NCI-H1048 (cell line): ENCODE data around the gene OSGIN1.

Experiments
- DNase-seq: peaks from one replicate; lab custom pipeline; 2025; lab: John Stamatoyannopoulos, UW

OSGIN1 gene

DNA sequence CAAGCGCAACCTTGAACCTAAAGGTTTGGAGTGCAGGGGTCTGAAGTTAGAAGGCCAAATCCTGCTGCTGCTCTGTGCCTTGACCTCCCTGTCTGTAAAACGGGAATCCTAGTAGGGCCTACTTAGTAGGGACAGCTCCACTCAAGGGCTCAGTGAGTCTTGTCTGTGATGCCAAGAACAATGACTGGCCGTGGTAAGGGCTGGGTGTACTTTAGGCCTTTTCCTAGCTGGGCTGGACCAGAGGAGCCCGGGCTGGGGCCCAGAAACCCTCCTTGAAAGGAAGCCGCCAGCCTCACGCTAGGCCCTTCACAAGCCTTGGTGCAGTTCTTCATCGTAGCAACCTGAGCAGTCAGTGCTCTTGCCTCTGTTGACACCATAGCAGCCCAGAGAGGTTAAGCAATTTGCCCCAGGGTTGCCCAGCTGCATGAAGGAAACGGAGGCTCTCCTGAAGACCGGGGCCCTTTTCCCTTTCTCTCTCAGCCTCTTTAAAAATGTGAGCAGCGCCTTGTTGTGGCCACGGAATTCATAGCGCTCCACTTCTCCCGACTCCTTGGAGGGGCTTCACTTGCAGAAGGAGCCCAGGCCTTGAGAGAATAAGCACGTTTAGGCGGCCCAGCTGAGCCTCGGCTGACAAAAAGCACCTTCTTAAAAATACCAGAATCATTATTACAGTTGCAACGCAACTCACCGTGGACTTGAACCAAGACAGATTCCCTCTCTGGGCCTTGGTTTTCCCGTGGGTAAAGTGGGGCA lies 19.4 kb downstream of the OSGIN1 start:
- DNase-seq: no peak

DNA sequence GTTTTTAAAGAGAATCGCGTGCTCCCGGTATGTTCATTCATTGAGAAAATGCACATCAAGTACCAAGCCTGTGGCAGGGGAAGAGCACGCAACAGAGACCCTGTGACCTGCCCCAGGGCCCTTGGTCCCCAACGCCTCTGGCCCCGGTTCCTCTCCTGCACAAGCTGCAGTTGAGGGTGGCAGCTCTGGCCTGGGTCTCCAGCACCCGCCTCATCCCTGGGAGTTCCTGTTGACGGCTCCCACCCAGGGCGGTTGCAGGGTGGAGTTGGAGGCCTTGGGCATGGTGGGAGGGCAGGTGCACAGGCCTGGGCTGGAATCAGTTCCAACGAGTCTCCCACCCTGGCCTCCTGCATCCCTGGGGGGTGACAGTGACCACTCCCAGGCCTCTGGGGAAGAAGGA lies 20.0 kb downstream of the OSGIN1 start:
- DNase-seq: no peak

DNA sequence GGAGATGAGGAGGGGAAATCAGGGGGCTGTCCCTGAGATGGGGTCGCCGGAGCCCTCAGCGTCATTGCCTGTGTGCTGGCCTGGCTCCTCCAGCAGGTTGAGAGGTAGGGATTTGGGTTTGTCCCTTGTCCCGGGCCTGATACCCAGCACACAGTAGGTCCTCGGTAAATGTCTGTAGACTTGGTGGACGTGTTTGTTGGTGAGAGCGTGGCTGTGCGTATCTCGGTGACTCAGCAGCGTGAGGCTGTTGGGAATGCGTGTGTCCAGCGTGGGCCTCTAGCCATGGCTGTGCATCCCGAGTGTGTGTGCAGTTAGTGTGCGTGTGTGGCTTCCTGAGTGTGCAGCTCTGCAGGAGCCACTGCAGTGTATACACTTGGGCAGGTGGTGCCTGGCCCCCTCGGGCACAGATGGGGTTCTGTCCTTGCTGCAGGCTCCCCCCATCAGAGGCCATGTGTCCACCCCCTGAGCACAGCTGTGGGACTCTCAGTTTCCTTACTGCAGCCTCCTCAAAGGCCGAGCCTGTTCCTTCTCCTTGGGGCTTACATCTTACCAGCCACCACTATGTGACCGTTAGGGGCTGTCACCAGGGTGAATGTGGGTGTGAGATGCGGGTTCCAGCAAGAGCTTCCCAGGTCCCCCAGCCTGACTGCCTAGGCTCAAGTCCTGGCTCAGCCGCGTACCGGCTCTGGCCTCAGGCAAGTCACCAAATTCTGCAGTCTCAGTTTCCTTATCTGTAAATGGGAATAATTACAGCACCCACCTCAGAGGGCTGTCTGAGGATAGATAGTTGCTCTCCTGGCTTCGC lies 20.7 kb downstream of the OSGIN1 start:
- no peak for DNase-seq

DNA sequence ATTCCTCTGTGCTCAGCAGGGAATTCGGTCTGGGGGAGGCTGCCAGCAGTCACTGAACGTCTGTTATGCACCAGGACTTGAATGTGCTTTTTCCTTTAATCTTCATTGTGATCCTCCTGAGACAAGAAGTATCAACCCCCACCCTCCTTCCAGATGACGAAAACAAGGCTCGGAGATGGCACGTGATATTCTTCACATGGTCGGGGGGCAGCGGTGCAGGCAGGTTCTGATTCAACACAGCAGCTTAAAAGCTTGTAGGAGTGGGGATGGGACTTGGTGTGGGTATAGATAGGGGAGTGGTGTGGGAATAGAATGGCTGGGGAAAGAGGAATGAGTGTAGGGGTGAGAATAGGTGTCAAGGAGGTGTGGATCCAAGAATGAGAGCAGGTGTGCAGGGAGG lies 21.4 kb downstream of the OSGIN1 start:
- DNase-seq: no peak

GRCh38 chr16:83975590-83976260 lies 22.7 kb downstream of the OSGIN1 start:
- DNase-seq: no peak

- no peak for DNase-seq
Measured at GRCh38 chr16:83977056-83977815, 24.2 kb downstream of the OSGIN1 start.

DNA sequence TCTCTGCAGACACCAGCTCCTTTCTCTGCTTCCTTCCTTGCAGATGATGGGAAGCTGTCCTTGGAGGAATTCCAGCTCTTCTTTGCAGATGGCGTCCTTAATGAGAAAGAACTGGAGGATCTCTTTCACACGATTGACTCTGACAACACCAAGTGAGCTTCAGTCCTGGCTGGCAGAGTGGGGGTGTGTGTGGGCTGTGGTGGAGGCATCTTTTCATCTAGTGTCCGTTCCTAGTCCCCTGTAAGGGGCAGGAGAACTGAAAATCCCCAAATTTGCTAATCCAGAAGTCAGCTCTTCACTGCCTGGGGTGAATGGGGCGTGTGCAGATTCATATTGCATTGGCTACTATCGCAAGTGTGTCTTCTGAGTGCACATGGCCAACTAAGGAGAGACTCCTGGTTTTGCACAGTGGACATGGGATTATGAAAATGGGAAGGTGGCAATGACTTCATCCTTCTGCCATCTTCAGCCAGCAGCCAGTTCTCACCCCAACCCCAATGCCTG lies 25.4 kb downstream of the OSGIN1 start:
- DNase-seq: no peak

DNA sequence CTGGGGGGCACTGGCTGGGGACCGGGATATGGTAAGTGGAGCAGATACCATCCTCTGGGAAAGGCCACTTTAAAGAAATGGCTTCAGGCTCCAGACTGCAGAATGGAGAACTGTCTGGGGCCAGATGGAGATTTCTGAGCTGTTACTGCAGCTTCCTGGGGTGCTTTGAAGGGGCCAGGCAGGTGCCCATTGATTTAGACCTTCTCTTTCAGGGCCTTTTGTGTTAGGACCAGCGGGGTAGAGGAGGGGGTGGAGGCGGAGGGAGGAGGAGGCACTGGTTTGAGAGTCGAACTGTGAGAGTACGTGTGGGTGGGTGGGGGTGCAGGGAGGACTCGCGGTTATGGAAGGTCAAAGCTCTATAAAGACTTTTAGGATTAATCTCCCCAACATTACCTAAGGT lies 26.4 kb downstream of the OSGIN1 start:
- DNase-seq: no peak

DNA sequence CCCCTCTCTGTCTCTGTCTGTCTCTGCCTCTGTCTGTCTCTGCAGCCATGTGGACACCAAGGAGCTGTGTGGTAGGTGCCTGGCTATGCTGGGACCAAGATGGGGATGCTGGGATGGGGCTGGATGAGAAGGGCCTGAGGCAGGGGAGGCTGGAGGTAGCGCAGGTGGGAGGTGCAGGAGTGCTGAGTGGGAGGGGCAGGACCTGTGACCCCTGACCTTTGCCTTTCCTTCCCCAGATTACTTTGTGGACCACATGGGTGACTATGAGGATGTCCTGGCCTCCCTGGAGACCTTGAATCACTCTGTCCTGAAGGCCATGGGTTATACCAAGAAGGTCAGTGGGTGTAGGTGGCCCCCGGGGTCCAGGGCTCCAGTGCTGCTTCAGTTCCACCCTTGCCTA lies 27.8 kb downstream of the OSGIN1 start:
- DNase-seq: no peak

DNA sequence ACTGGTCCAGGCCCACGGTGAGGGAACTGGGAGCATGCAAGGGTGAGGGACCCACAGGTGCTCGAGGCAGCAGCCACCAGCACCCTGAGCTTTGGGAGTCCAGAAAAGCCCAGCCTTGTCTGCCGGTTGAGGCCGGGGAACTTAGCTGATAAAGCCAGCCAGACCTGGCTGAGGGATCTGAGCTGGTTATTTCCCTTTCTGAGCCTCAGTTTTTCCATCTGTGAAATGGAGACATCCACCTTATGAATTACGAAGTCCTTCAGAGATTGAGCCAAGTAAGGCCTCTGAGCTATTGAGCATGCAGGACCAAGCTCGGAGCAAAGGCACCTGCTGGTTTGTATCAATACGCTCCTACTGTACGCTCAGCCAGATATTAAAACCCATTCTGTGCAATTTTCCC lies 28.8 kb downstream of the OSGIN1 start:
- no peak for DNase-seq

DNA sequence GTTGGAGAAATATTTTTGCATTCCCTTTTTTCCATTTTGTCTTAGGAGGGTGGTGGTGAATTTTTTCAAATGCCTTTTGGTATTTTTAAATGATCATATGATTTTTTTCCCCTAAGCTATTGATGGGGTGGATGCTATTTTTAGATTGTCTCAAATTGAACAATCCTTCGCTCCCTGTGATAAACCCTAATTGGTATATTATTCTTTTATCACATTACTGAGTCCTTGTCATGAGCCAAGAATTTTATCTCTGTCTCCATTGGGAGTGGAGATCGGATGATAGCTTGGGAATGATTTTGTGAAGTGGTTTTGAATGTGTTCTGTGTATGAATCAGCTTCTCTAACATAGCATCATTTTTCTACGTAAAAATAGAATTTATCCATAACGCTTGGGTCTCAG lies 30.5 kb downstream of the OSGIN1 start:
- DNase-seq: no peak

- DNase-seq: no peak
Measured at GRCh38 chr16:83989300-83989699, 36.3 kb downstream of the OSGIN1 start.

GRCh38 chr16:83990492-83990891 lies 37.5 kb downstream of the OSGIN1 start:
- DNase-seq: no peak

DNA sequence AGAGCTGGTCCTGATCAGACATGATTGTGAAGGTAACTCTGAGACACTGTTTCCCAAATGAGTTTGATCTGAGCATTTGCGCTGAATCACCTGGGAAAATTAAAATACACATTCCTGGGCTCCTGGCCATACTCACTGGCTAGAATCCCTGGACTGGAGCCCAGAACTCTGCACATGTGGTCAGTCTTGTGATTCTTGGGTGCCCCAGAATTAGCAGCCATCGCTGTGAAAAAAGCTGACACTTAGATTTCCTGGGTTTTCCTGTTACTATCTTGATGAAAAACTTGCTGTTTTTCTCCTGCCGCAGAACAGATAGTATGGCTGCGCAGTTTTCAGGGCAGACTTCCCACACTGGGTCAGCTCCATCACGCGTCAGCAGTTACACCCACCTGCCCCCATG lies 39.6 kb downstream of the OSGIN1 start:
- DNase-seq: no peak

DNA sequence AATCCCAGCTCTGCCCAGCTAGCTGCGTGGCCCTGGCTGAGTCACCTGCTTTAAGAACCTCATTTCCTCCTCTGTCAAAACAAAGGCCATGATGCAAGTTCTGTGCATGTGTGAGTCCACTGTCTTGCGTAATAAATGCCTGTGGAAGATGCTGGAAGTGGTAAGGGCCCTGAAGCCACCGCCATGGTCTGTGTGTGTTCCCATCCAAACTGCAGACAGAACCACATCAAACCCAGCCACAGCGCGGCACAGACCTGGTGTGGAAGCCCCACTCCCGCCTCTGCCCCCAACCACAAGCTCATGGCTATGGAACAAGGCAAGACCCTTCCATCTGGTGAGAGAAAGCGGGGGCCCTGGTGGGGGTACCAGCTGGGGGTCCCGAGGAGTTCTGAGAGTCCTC lies 41.0 kb downstream of the OSGIN1 start:
- DNase-seq: no peak

DNA sequence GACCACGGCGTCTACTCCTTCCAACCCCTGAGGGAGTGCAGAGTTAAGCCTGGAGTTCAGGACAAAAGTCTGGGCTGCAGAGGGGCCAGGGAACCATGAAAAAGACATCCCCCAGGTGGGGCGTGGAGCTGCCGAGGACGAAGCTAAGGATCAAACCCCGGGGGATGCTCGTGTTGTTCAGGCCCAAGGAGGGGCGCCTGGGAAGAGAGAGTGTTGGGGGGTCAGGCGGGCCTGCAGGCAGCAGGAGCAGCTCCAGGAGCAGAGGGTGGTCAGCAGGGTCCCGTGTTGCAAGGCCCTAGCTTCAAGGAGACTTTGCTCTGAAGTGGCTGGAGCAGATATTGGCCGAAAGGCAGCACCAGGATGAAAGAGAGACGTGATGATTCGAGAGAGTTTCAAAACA lies 41.7 kb downstream of the OSGIN1 start:
- no peak for DNase-seq

- no peak for DNase-seq
Measured at GRCh38 chr16:83995754-83996153, 42.7 kb downstream of the OSGIN1 start.

DNA sequence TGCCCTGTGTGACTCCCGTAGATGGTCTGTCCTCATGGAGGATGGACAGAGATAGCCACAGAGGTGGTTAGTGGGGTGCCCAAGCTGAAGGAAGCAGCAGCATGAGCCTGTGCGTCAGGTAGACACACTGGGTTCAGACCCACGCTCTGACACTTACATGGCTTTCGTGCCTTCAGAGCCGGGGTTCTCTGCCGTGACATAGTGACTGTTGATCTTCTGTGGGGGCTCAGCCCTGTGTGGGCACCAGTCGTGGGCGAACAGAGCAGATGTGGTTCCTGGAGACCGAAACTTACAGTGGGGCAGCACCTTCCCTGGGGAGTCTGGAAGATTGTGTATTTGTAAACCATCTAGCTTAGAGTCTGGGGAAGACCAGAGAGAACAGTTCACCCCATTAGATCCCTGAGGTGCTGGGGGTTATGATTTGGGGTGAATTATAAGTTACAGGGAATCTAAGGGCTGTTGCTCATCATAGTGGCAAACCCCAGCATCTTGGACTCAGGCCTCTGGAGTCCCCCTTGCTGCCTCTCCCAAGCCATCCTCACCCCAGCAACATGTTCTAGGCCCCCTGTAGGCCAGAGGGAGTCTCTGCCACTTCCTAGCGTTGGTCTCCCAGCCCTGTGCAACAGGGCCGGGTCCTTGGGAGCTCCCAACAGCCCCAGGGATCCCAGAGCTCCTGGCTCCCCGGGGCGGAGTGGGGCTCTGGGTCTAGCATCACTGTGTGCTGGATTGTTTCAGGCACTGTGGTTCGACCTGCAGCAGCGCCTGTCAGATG lies 43.6 kb downstream of the OSGIN1 start:
- no peak for DNase-seq

GRCh38 chr16:83998091-83998490 lies 45.1 kb downstream of the OSGIN1 start:
- no peak for DNase-seq

DNA sequence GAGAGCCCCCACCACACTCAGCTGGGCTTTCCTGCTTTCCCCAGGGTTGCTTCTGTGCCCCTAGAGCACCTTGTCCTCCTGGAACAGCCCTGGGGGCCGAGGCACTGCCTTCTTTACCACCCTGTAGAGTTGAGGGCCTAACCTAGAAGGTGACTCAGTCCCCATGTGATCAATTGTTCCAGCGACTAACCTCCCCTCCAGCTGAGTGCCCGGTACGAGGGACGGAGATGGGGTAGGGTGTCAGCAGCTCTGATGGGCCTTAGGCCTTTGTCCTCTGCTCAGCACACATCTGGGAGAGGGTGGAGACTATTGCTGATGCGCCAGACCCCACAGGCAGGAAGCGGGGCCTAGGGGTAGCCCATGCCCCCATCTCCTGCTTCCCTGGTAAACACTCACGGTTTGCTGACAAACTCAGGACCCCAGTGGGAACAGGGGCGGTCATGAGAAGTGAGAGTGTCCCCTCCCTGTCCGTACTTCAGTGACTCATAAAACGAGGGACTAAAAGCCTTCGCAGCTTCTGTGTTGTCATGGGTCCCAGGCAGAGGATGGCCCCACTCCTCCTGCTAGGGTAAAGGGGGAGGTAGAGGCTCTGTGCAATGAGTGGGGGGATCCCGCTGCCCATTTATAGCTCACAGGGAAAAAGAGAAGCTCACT lies 48.1 kb downstream of the OSGIN1 start:
- DNase-seq: no peak

DNA sequence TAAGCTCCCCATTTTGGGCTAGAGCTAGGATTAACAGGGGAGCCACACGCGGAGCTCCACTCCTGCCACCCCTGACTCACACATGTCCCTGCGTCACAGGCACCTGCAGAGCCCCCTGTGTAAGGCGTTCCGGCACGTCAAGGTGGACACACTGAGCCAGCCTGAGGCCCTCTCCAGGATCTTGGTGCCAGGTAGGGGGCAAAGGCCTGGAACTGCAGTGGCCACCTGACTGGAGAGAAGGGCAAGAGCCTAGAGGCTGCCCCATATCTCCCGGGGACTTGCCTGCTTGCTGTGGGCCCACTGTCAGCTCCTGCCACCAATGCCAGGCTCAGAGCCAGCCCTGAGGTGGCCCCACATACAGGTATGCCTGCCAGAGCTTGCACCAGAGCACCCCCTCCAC lies 48.7 kb downstream of the OSGIN1 start:
- no peak for DNase-seq
